ENCODE data around the gene CCDC9B. TPM values are rescaled to one million over a fixed set of nuclear protein-coding genes. Genes with fewer than 3 reads are reported as not detected.

Gene CCDC9B
- total RNA-seq, 1 donor from 2014 or later, result 58.0 TPM

GRCh38 chr15:40303576-40303975, 37.2 kb downstream of the CCDC9B start:
- no peak for DNase-seq (ENCODE audit: low spot score)
- H3K36me3 Mint-ChIP-seq (ENCODE audit: low read depth), result no peaks in the 10 kb centered on the region
- TF ChIP-seq, protein P1, sequence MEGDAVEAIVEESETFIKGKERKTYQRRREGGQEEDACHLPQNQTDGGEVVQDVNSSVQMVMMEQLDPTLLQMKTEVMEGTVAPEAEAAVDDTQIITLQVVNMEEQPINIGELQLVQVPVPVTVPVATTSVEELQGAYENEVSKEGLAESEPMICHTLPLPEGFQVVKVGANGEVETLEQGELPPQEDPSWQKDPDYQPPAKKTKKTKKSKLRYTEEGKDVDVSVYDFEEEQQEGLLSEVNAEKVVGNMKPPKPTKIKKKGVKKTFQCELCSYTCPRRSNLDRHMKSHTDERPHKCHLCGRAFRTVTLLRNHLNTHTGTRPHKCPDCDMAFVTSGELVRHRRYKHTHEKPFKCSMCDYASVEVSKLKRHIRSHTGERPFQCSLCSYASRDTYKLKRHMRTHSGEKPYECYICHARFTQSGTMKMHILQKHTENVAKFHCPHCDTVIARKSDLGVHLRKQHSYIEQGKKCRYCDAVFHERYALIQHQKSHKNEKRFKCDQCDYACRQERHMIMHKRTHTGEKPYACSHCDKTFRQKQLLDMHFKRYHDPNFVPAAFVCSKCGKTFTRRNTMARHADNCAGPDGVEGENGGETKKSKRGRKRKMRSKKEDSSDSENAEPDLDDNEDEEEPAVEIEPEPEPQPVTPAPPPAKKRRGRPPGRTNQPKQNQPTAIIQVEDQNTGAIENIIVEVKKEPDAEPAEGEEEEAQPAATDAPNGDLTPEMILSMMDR (IDR thresholded peaks at IDR 0.05), result no peak
- H3K4me1 Mint-ChIP-seq (ENCODE audit: low read depth), result peaks cover 2% of the 10 kb centered on the region
- H3K27ac Mint-ChIP-seq (ENCODE audit: unreplicated experiment), result no peak overlapping the region
- H3K27me3 Mint-ChIP-seq (ENCODE audit: low read depth), result peaks cover 9% of the 10 kb centered on the region
- no peak overlapping the region for H3K4me3 Mint-ChIP-seq (ENCODE audit: unreplicated experiment)
- peaks cover 15% of the 10 kb centered on the region for H3K9me3 Mint-ChIP-seq (ENCODE audit: low read depth)

GRCh38 chr15:40302981-40303380, 37.8 kb downstream of the CCDC9B start:
- Mint-ChIP-seq H3K36me3 (ENCODE audit: low read depth) (no peaks in the 10 kb centered on the region), H3K27me3 (ENCODE audit: low read depth) (peaks cover 9% of the 10 kb centered on the region), H3K4me1 (ENCODE audit: low read depth) (peaks cover 2% of the 10 kb centered on the region), H3K27ac (ENCODE audit: unreplicated experiment) (no peak overlapping the region), H3K9me3 (ENCODE audit: low read depth) (peaks cover 15% of the 10 kb centered on the region), H3K4me3 (ENCODE audit: unreplicated experiment) (no peak overlapping the region)
- TF ChIP-seq, protein P1 (IDR thresholded peaks at IDR 0.05), result no peak
- no peak for DNase-seq (ENCODE audit: low spot score)

- peak; percentile 74 for DNase-seq (ENCODE audit: low spot score)
- H3K4me1 Mint-ChIP-seq (ENCODE audit: low read depth), result no peaks in the 10 kb centered on the region
- H3K9me3 Mint-ChIP-seq (ENCODE audit: low read depth), result peaks cover 15% of the 10 kb centered on the region
- no peak overlapping the region for H3K27ac Mint-ChIP-seq (ENCODE audit: unreplicated experiment)
- TF ChIP-seq, protein P1 (IDR thresholded peaks at IDR 0.05), result no peak
- no peak overlapping the region for H3K4me3 Mint-ChIP-seq (ENCODE audit: unreplicated experiment)
- no peaks in the 10 kb centered on the region for H3K36me3 Mint-ChIP-seq (ENCODE audit: low read depth)
- peaks cover 9% of the 10 kb centered on the region for H3K27me3 Mint-ChIP-seq (ENCODE audit: low read depth)
These were observed 38.4 kb downstream of the CCDC9B start for GRCh38 chr15:40302288-40302886.

DNA sequence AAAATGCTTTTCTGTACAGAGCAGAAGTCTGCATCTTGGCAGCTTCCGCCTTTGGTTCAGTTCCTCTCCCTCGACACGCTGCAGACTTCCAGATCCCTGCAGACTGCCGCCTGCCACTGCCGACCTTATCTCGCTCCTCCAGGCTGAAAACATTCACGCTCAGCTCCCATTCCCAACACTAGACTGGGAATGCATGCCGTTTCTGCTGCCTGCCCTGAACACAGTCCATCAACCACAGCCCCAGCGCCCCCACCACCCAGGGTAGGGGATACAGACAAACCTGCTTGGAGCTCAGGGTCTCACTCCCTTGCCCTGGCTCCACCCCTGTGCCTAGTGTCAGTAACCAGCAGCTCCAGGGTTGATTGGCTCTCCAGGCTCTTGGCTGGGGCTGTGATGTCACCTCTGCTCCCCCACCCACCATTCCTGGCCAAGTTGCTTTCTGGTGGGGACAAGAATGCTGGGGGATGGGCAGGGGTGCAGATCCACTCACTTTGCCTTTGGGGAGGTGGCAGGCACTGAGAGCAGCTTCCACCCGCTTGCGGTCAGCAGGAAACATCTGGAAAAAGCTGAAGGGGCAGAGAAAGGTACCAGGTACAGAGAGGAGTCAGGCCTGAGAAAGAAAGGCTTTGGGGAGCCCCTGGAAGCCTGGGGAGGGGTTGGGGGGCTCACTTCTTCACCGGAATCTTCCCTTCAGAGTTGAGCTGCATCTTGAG, 39.1 kb downstream of the CCDC9B start:
- TF ChIP-seq, protein P1 (IDR thresholded peaks at IDR 0.05), result no peak
- DNase-seq (ENCODE audit: low spot score), result peak; percentile 77
- H3K27me3 Mint-ChIP-seq (ENCODE audit: low read depth), result peaks cover 9% of the 10 kb centered on the region
- no peak overlapping the region for H3K4me3 Mint-ChIP-seq (ENCODE audit: unreplicated experiment)
- H3K36me3 Mint-ChIP-seq (ENCODE audit: low read depth), result no peaks in the 10 kb centered on the region
- H3K9me3 Mint-ChIP-seq (ENCODE audit: low read depth), result peaks cover 15% of the 10 kb centered on the region
- no peak overlapping the region for H3K27ac Mint-ChIP-seq (ENCODE audit: unreplicated experiment)
- H3K4me1 Mint-ChIP-seq (ENCODE audit: low read depth), result no peaks in the 10 kb centered on the region

DNA sequence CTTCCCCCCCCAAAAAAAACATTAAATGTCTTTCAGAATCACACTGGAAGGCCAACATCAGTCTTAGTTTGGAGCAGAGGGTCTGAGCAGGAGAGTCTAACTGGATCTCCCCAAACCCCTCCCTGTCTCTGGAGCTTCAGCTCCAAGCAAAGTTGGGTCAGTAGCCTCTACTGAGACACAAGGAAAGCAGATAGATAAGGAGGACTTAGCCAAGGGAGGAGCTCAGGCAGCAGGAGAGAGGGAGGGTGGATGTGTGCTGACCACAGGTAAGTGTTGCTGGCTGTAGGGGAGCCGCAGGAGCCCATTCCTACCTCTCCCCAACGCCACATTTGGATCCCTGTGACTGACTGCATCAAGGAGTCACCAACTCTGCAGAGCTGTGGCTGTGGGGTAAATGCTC, 40.0 kb downstream of the CCDC9B start:
- TF ChIP-seq, protein P1 (IDR thresholded peaks at IDR 0.05), result no peak
- H3K27ac Mint-ChIP-seq (ENCODE audit: unreplicated experiment), result no peak overlapping the region
- H3K4me3 Mint-ChIP-seq (ENCODE audit: unreplicated experiment), result no peak overlapping the region
- peaks cover 9% of the 10 kb centered on the region for H3K27me3 Mint-ChIP-seq (ENCODE audit: low read depth)
- H3K9me3 Mint-ChIP-seq (ENCODE audit: low read depth), result peaks cover 15% of the 10 kb centered on the region
- no peaks in the 10 kb centered on the region for H3K36me3 Mint-ChIP-seq (ENCODE audit: low read depth)
- peak; percentile 15 for DNase-seq (ENCODE audit: low spot score)
- no peaks in the 10 kb centered on the region for H3K4me1 Mint-ChIP-seq (ENCODE audit: low read depth)
